Common myeloid progenitor, CD34-positive (primary cell): ENCODE results near the gene NUP210.

Source experiments
- CTCF ChIA-PET: fragments of 350-600 bp; sonication (Branson Sonifier 250); formaldehyde crosslinking; loops from one replicate; lab custom pipeline; 2021; ENCODE audit warnings: antibody characterized with exemption; lab: Charles Lee
- POLR2A ChIA-PET: fragments of 350-600 bp; sonication (Branson Sonifier 250); formaldehyde crosslinking; loops from one replicate; lab custom pipeline; 2021; ENCODE audit warnings: antibody characterized with exemption; lab: Charles Lee
- DNase-seq, 3 donors: peaks; one replicate each; pipeline versions ENCODE4 v3.0.0 to v3.0.0-alpha.2; 2013
- H3K27ac ChIP-seq, 2 experiments: 1 replicate in 1 of 2; 2 replicates in 1 of 2; pipeline ENCODE4 v1.7.0; 2013; ENCODE audit warnings: inconsistent platforms in 2 of 2, low read length in 2 of 2, mild to moderate bottlenecking in 2 of 2, low read depth in 1 of 2, moderate library complexity in 1 of 2; ENCODE audit not compliant: severe bottlenecking in 2 of 2, insufficient read depth in 1 of 2, poor library complexity in 1 of 2
- H3K27me3 ChIP-seq, 5 experiments: replicated peaks in 2 of 5; 1 replicate in 3 of 5; 2 replicates in 2 of 5; pipeline versions ENCODE4 v1.6.1 to v1.7.0; 2013; ENCODE audit warnings: low read length in 4 of 5, mild to moderate bottlenecking in 2 of 5, moderate library complexity in 2 of 5, inconsistent platforms in 1 of 5; ENCODE audit not compliant: insufficient read depth in 5 of 5, control insufficient read depth in 4 of 5
- H3K36me3 ChIP-seq, 4 experiments: 1 replicate in 2 of 4; 2 replicates in 2 of 4; pipeline versions ENCODE4 v1.6.1 to v1.7.0; 2013; ENCODE audit warnings: low read length in 3 of 4, control low read depth in 1 of 4, mild to moderate bottlenecking in 1 of 4; ENCODE audit not compliant: control insufficient read depth in 4 of 4, insufficient read depth in 4 of 4
- H3K4me1 ChIP-seq, 4 experiments: 1 replicate in 3 of 4; 2 replicates in 1 of 4; pipeline versions ENCODE4 v1.6.1 to v1.7.1; 2013; ENCODE audit warnings: low read length in 3 of 4, mild to moderate bottlenecking in 3 of 4, control low read depth in 1 of 4, inconsistent platforms in 1 of 4, moderate library complexity in 1 of 4; ENCODE audit not compliant: control insufficient read depth in 4 of 4, insufficient read depth in 4 of 4; ENCODE audit errors: control extremely low read depth in 1 of 4
- H3K4me3 ChIP-seq, 7 experiments: 1 replicate in 4 of 7; 2 replicates in 3 of 7; pipeline versions ENCODE4 v1.5.1 to v1.7.0; 2013; ENCODE audit warnings: mild to moderate bottlenecking in 7 of 7, low read length in 6 of 7, moderate library complexity in 6 of 7, inconsistent platforms in 2 of 7, low read depth in 2 of 7, control low read depth in 1 of 7; ENCODE audit not compliant: insufficient read depth in 4 of 7, control insufficient read depth in 1 of 7; ENCODE audit errors: extremely low read depth in 1 of 7
- H3K9me3 ChIP-seq, 5 experiments: 1 replicate in 4 of 5; 2 replicates in 1 of 5; pipeline versions ENCODE4 v1.6.1 to v1.7.1; 2013; ENCODE audit warnings: low read length in 4 of 5, mild to moderate bottlenecking in 2 of 5, inconsistent platforms in 1 of 5, low read depth in 1 of 5, moderate library complexity in 1 of 5; ENCODE audit not compliant: control insufficient read depth in 4 of 5, insufficient read depth in 2 of 5; ENCODE audit errors: control extremely low read depth in 1 of 5
- WGBS: methylation state at CpG from one replicate; pipeline ENCODE4 v1.1.5; 2013; ENCODE audit not compliant: insufficient coverage; 5-methylcytosine and 5-hydroxymethylcytosine counted together

Gene NUP210

GRCh38 chr3:13314877-13315276, 105.2 kb downstream of the NUP210 start:
- ChIA-PET CTCF (interaction anchor here (0.8 kb wide), 1 partner anchor 11 kb away, joined by 3 read pairs; no protein-coding TSS in a partner anchor), POLR2A (no interaction called here)
- 90% methylated on average over 2 of the region's 3 CpGs for WGBS
- H3K36me3 ChIP-seq = peaks cover 30 to 61% (median 53%) of the 10 kb centered on the region in 4 experiments
- H3K4me3 ChIP-seq = no peak overlapping the region
- peak in 1 of 3 donors; percentile 13 for DNase-seq
- H3K4me1 ChIP-seq = peaks cover 0 to 7% (median 2%) of the 10 kb centered on the region in 4 experiments
- peak overlapping the region in 1 of 2 experiments; percentile 12 for H3K27ac ChIP-seq
- no peaks in the 10 kb centered on the region for H3K9me3 ChIP-seq
- no peaks in the 10 kb centered on the region for H3K27me3 ChIP-seq

- WGBS = 98% methylated on average over 6 of the region's 10 CpGs
- H3K27ac ChIP-seq = no peak overlapping the region
- H3K4me1 ChIP-seq = peaks cover 0 to 7% (median 2%) of the 10 kb centered on the region in 4 experiments
- CTCF ChIA-PET = no interaction called here
- peaks cover 23 to 51% (median 42%) of the 10 kb centered on the region in 4 experiments for H3K36me3 ChIP-seq
- POLR2A ChIA-PET = no interaction called here
- DNase-seq = no peak
- H3K27me3 ChIP-seq = no peaks in the 10 kb centered on the region
- H3K9me3 ChIP-seq = no peaks in the 10 kb centered on the region
- H3K4me3 ChIP-seq = no peak overlapping the region
These were observed 106.3 kb downstream of the NUP210 start for GRCh38 chr3:13313813-13314212.

- Histone ChIP-seq H3K9me3 (no peaks in the 10 kb centered on the region), H3K36me3 (peaks cover 0 to 6% (median 4%) of the 10 kb centered on the region in 4 experiments), H3K27ac (no peak overlapping the region), H3K27me3 (no peaks in the 10 kb centered on the region), H3K4me3 (no peak overlapping the region), H3K4me1 (peaks cover 0 to 3% (median 0%) of the 10 kb centered on the region in 4 experiments)
- WGBS = 97% methylated on average over 3 of the region's 3 CpGs
- ChIA-PET CTCF (interaction anchor here (0.6 to 0.8 kb wide), 2 partner anchors 18 to 19 kb away, joined by 3 read pairs; no protein-coding TSS in a partner anchor), POLR2A (no interaction called here)
- DNase-seq = no peak
These were observed 111.1 kb downstream of the NUP210 start for GRCh38 chr3:13309004-13309403.

GRCh38 chr3:13308380-13308801, 111.7 kb downstream of the NUP210 start:
- 26% methylated on average over 5 of the region's 6 CpGs for WGBS
- CTCF ChIA-PET = interaction anchor here (0.9 to 1.6 kb wide), 6 partner anchors 21 to 216 kb away, joined by 3 to 4 read pairs (median 3); no protein-coding TSS in a partner anchor
- Histone ChIP-seq H3K36me3 (peaks cover 0 to under 1% (median 0%) of the 10 kb centered on the region in 4 experiments), H3K27ac (no peak overlapping the region), H3K9me3 (no peaks in the 10 kb centered on the region), H3K4me3 (no peak overlapping the region), H3K27me3 (no peaks in the 10 kb centered on the region), H3K4me1 (peaks cover 0 to 3% (median 0%) of the 10 kb centered on the region in 4 experiments)
- POLR2A ChIA-PET = no interaction called here
- peak; percentile 63 to 80 (median 73) for DNase-seq

GRCh38 chr3:13307041-13307440, 113.1 kb downstream of the NUP210 start:
- 99% methylated on average over 6 of the region's 11 CpGs for WGBS
- CTCF ChIA-PET = interaction anchor here (0.9 to 1.6 kb wide), 3 partner anchors 9 to 215 kb away, joined by 3 read pairs; no protein-coding TSS in a partner anchor
- POLR2A ChIA-PET = no interaction called here
- Histone ChIP-seq H3K27ac (no peak overlapping the region), H3K4me3 (no peak overlapping the region), H3K9me3 (no peaks in the 10 kb centered on the region), H3K4me1 (peaks cover 0 to 3% (median under 1%) of the 10 kb centered on the region in 4 experiments), H3K27me3 (no peaks in the 10 kb centered on the region), H3K36me3 (no peaks in the 10 kb centered on the region)
- no peak for DNase-seq

- WGBS = 100% methylated on average over 2 of the region's 4 CpGs
- Histone ChIP-seq H3K4me1 (peaks cover 2 to 15% (median 10%) of the 10 kb centered on the region in 4 experiments), H3K27ac (no peak overlapping the region), H3K27me3 (no peaks in the 10 kb centered on the region), H3K9me3 (no peaks in the 10 kb centered on the region), H3K36me3 (no peaks in the 10 kb centered on the region), H3K4me3 (no peak overlapping the region)
- ChIA-PET POLR2A (no interaction called here), CTCF (interaction anchor here (0.6 to 1.4 kb wide), 3 partner anchors 13 to 76 kb away, joined by 3 to 4 read pairs (median 3); no protein-coding TSS in a partner anchor)
- no peak for DNase-seq
These were observed 114.5 kb downstream of the NUP210 start for GRCh38 chr3:13305623-13306022.

- ChIA-PET CTCF (interaction anchor here (0.7 to 1.1 kb wide), 3 partner anchors 12 to 149 kb away, joined by 3 read pairs; no protein-coding TSS in a partner anchor), POLR2A (no interaction called here)
- peaks cover 2 to 34% (median 10%) of the 10 kb centered on the region in 4 experiments for H3K4me1 ChIP-seq
- H3K36me3 ChIP-seq = no peaks in the 10 kb centered on the region
- no peak for DNase-seq
- no peak overlapping the region for H3K27ac ChIP-seq
- no peak overlapping the region for H3K4me3 ChIP-seq
- H3K27me3 ChIP-seq = no peaks in the 10 kb centered on the region
- WGBS = 98% methylated on average over 4 of the region's 6 CpGs
- H3K9me3 ChIP-seq = no peaks in the 10 kb centered on the region
These were observed 116.7 kb downstream of the NUP210 start for GRCh38 chr3:13303410-13303809.
